KG1 (cell line): ENCODE results near the gene ZBTB7A.

Experiments
- DNase-seq: peaks from one replicate; lab custom pipeline; 2025; lab: John Stamatoyannopoulos, UW

ZBTB7A gene

GRCh38 chr19:4035582-4035981 lies 31.1 kb downstream of the ZBTB7A start:
- DNase-seq = no peak

GRCh38 chr19:4035018-4035566 lies 31.6 kb downstream of the ZBTB7A start:
- no peak for DNase-seq

- DNase-seq = no peak
Observed at GRCh38 chr19:4034048-4035017, 32.4 kb downstream of the ZBTB7A start.

- DNase-seq = no peak
Observed at GRCh38 chr19:4033028-4033956, 33.4 kb downstream of the ZBTB7A start.

GRCh38 chr19:4032436-4032835 lies 34.3 kb downstream of the ZBTB7A start:
- DNase-seq = no peak

- DNase-seq = no peak
Observed at GRCh38 chr19:4031420-4031819, 35.3 kb downstream of the ZBTB7A start.

GRCh38 chr19:4030981-4031380 lies 35.7 kb downstream of the ZBTB7A start:
- DNase-seq = no peak

- no peak for DNase-seq
Observed at GRCh38 chr19:4030552-4030951, 36.1 kb downstream of the ZBTB7A start.

GRCh38 chr19:4029247-4029614 lies 37.5 kb downstream of the ZBTB7A start:
- no peak for DNase-seq

- DNase-seq = no peak
Observed at GRCh38 chr19:4028334-4029246, 38.1 kb downstream of the ZBTB7A start.

GRCh38 chr19:4027146-4027545 lies 39.6 kb downstream of the ZBTB7A start:
- no peak for DNase-seq

- no peak for DNase-seq
Observed at GRCh38 chr19:4025317-4025716, 41.4 kb downstream of the ZBTB7A start.

GRCh38 chr19:4023600-4024398 lies 42.9 kb downstream of the ZBTB7A start:
- no peak for DNase-seq

- no peak for DNase-seq
Observed at GRCh38 chr19:4019578-4019977, 47.1 kb downstream of the ZBTB7A start.

GRCh38 chr19:4018775-4019504 lies 47.8 kb downstream of the ZBTB7A start:
- no peak for DNase-seq

GRCh38 chr19:4018140-4018613 lies 48.5 kb downstream of the ZBTB7A start:
- no peak for DNase-seq

GRCh38 chr19:4016903-4017638 lies 49.6 kb downstream of the ZBTB7A start:
- DNase-seq = no peak

- no peak for DNase-seq
Observed at GRCh38 chr19:4016486-4016885, 50.2 kb downstream of the ZBTB7A start.
